COLO829 (cell line): Measurements from ENCODE around the gene C1QA.

Source experiments
- DNase-seq: peaks from one replicate; pipeline ENCODE4 v3.0.0; 2012; ENCODE audit warnings: low spot score

C1QA gene

GRCh38 chr1:22612671-22613571, 23.5 kb upstream of the C1QA start:
- no peak for DNase-seq

GRCh38 chr1:22613572-22613918, 22.9 kb upstream of the C1QA start:
- no peak for DNase-seq

GRCh38 chr1:22613951-22614350, 22.5 kb upstream of the C1QA start:
- no peak for DNase-seq

- no peak for DNase-seq
These were observed 20.5 kb upstream of the C1QA start for GRCh38 chr1:22615886-22616285.

GRCh38 chr1:22616571-22616970, 19.9 kb upstream of the C1QA start:
- no peak for DNase-seq

GRCh38 chr1:22618056-22618455, 18.4 kb upstream of the C1QA start:
- DNase-seq: no peak

- DNase-seq: no peak
These were observed 17.2 kb upstream of the C1QA start for GRCh38 chr1:22619252-22619651.

- no peak for DNase-seq
These were observed 16.6 kb upstream of the C1QA start for GRCh38 chr1:22619798-22620197.

GRCh38 chr1:22621761-22622160, 14.7 kb upstream of the C1QA start:
- no peak for DNase-seq

GRCh38 chr1:22625262-22625925, 11.0 kb upstream of the C1QA start:
- DNase-seq: no peak

- no peak for DNase-seq
These were observed 9.9 kb upstream of the C1QA start for GRCh38 chr1:22626237-22627157.

- no peak for DNase-seq
These were observed 9.1 kb upstream of the C1QA start for GRCh38 chr1:22627331-22627730.

- DNase-seq: no peak
These were observed 7.6 kb upstream of the C1QA start for GRCh38 chr1:22628698-22629444.

- no peak for DNase-seq
These were observed 6.5 kb upstream of the C1QA start for GRCh38 chr1:22629886-22630285.

GRCh38 chr1:22633697-22634463, 2.5 kb upstream of the C1QA start:
- DNase-seq: no peak

GRCh38 chr1:22635436-22635835, 992 bp upstream of the C1QA start:
- no peak for DNase-seq

- no peak for DNase-seq
These were observed 499 bp downstream of the C1QA start for GRCh38 chr1:22636927-22637326.

GRCh38 chr1:22637907-22638445, 1.5 kb downstream of the C1QA start:
- DNase-seq: no peak

GRCh38 chr1:22638476-22639234, 2.2 kb downstream of the C1QA start:
- DNase-seq: no peak

GRCh38 chr1:22639286-22639685, 2.9 kb downstream of the C1QA start:
- DNase-seq: no peak
